ENCODE measurements around the gene DBI.

GRCh38 chr2:119360423-119360966, 6.3 kb upstream of the DBI start:
- TF ChIP-seq CTCF (IDR thresholded peaks at IDR 0.05 in 2 of 3, conservative IDR thresholded peaks at IDR 0.05 in 1 of 3; ENCODE audit: borderline replicate concordance in 1 of 3, insufficient read depth in 1 of 3, low read depth in 2 of 3, low read length in 2 of 3), result no peak
- TF ChIP-seq POLR2AphosphoS5 (IDR thresholded peaks at IDR 0.05; ENCODE audit: low read depth, low read length), result no peak
- TF ChIP-seq REST (IDR thresholded peaks at IDR 0.05; ENCODE audit: low read depth), result no peak
- no peak for TF ChIP-seq SRF (IDR thresholded peaks at IDR 0.05; ENCODE audit: low read depth)
- TF ChIP-seq POLR2A (IDR thresholded peaks at IDR 0.05; ENCODE audit: borderline replicate concordance, extremely low read depth, insufficient read depth, insufficient read length), result no peak
- no peak for TF ChIP-seq TCF7L2 (IDR thresholded peaks at IDR 0.05; ENCODE audit: borderline replicate concordance, extremely low read depth, insufficient read depth, insufficient read length)
- TF ChIP-seq EZH2phosphoT487 (IDR thresholded peaks at IDR 0.05; ENCODE audit: borderline replicate concordance), result no peak
- no peak for TF ChIP-seq FOSL1 (IDR thresholded peaks at IDR 0.05; ENCODE audit: low read depth)
- no peak for TF ChIP-seq EZH2 (IDR thresholded peaks at IDR 0.05)
- TF ChIP-seq MAX (IDR thresholded peaks at IDR 0.05), result no peak
- TF ChIP-seq ATF3 (IDR thresholded peaks at IDR 0.05), result no peak
- no peak for TF ChIP-seq ZNF274 (IDR thresholded peaks at IDR 0.05; ENCODE audit: low read depth, low read length)

Data from HCT116 (cell line).